ENCODE measurements around the gene STAT6.

STAT6 gene

DNA sequence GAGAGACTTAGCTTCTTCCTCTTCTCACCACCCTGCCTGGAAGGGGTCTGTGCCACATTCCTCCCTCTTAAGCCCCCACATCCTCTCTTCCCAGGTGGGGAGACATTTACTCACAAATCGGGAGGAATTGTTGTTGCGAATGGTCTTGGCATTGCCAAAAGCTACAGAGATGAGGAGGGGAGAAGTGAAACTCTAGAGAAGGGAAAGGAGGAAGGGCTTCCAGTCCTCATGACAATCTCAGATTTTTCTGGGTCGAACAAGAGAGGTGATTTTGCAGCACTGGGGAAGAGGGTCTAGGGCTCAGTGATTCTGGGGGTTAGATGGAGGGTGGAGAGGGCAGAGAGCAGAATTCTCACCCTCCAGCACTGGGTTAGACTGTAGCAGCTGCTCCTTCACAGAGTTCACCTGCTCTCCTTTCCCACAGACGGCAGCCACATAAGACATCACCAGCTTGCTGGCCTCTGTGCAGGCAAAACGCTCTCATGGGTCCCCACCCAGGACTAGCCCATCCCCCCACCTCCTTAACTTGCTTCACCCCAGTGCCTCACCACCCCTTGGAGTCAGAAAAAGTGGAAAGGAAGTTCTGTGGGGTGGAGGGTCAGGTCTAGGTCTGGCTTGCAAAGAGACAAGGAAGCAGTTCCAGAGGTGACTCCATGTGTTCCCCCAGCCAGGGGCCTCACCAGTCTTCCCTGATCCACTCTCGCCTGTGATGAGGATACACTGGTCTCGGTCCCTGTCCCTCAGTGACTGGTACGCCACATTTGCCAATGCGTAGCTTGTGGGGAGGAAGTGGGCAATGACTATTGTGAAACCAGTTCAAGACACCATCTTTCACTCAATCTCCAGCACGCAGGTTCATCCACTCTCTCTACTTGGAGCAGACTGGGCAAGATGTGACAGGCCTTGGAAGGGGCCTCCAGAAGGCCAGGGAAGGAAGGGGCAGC, 63.9 kb downstream of the STAT6 start:
- peak; percentile 9 to 47 for DNase-seq

DNA sequence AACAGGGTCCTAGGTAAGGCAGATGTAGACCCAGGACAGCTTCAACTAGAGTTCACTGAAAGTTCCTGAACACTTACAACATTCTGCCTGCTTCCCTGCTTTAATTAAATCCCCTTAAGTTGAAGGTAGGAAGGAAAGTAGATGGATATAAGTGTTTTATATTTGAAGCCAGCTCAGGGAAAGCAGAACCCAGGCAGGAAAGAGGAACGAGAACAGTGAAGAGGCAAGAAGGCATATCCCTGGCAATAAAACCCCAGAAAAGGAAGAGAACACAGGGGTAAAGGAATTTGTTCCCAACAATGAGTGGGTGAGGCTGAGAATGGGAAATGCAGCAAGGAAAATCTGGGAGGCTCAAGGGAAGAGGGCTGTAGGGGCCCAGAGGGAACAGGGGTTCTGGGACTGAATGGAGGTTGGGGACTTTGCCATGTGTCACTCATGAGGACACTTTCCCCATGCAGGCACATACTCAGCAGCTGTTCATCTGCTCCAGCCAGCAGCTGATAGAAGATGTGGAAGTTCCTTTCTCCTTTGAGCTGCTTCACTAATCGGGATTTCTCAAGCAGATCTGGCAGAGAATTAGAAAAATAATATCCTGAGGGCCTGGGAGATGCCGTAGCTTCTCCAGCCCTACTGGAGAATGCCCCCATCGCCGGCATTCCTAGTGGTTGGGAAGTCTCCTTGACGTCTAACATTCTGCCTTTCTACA, 64.9 kb downstream of the STAT6 start:
- no peak for DNase-seq

Data from CD4-positive, alpha-beta T cell treated with Interferon alpha-2 for 1 hour (primary cell).